Smooth muscle cell (in vitro differentiated cells): ENCODE results near the gene SLC17A9. TPM values are rescaled to one million over a fixed set of nuclear protein-coding genes. Genes with fewer than 3 reads are reported as not detected.

ENCODE experiments used
- DNase-seq: peaks from one replicate; lab custom pipeline; 2025; ENCODE audit not compliant: unreplicated experiment; lab: John Stamatoyannopoulos, UW
- H2AFZ ChIP-seq: fragments of 200-600 bp; sonication (generic); 2 replicates; pipeline ENCODE4 v1.6.0; 2016; ENCODE audit warnings: antibody characterized with exemption, low read depth, mild to moderate bottlenecking
- H3F3A ChIP-seq: fragments of 200-600 bp; sonication (generic); 2 replicates; pipeline ENCODE4 v1.6.0; 2017; ENCODE audit warnings: antibody characterized with exemption, low read depth
- H3K27ac ChIP-seq: fragments of 200-600 bp; sonication (generic); 2 replicates; pipeline ENCODE4 v1.5.1; 2016; ENCODE audit warnings: low read depth, mild to moderate bottlenecking
- H3K27me3 ChIP-seq: fragments of 200-600 bp; sonication (generic); 2 replicates; pipeline ENCODE4 v1.6.1; 2016; ENCODE audit warnings: low read depth, mild to moderate bottlenecking
- H3K36me3 ChIP-seq: fragments of 200-600 bp; sonication (generic); 2 replicates; pipeline ENCODE4 v1.5.1; 2016; ENCODE audit warnings: low read depth
- H3K4me1 ChIP-seq: fragments of 200-600 bp; sonication (generic); 2 replicates; pipeline ENCODE4 v1.5.1; 2016; ENCODE audit warnings: low read depth
- H3K4me2 ChIP-seq: fragments of 200-600 bp; sonication (generic); 2 replicates; pipeline ENCODE4 v1.6.0; 2016; ENCODE audit warnings: mild to moderate bottlenecking
- H3K4me3 ChIP-seq: fragments of 200-600 bp; sonication (generic); 2 replicates; pipeline ENCODE4 v1.5.1; 2016; ENCODE audit warnings: mild to moderate bottlenecking
- H3K79me2 ChIP-seq: fragments of 200-600 bp; sonication (generic); 2 replicates; pipeline ENCODE4 v1.6.0; 2016; ENCODE audit warnings: low read depth, mild to moderate bottlenecking
- H3K9ac ChIP-seq: fragments of 200-600 bp; sonication (generic); 2 replicates; pipeline ENCODE4 v1.6.0; 2016; ENCODE audit warnings: low read depth
- H3K9me3 ChIP-seq: fragments of 200-600 bp; sonication (generic); replicated peaks from 2 replicates; pipeline ENCODE4 v1.5.1; 2016; ENCODE audit warnings: low read depth
- H4K20me1 ChIP-seq: fragments of 200-600 bp; sonication (generic); 2 replicates; pipeline ENCODE4 v1.6.0; 2016; ENCODE audit warnings: low read depth
- CTCF ChIP-seq: fragments of 200-600 bp; sonication (generic); IDR thresholded peaks from 2 replicates; pipeline ENCODE4 v1.5.1; 2017; ENCODE audit warnings: borderline replicate concordance, mild to moderate bottlenecking, antibody characterized with exemption; ENCODE audit not compliant: insufficient read depth, poor library complexity, severe bottlenecking
- WGBS: methylation state at CpG from one replicate; pipeline ENCODE4 v1.1.7; 2016; ENCODE audit warnings: low lambda C conversion rate; 5-methylcytosine and 5-hydroxymethylcytosine counted together
- polyA plus RNA-seq: library from polyadenylated mRNA; unstranded; fragments of >200 nt; fragmentation: Nextera tagmentation; extraction: Ambion mirVana; gene quantifications from 2 replicates; pipeline ENCODE4 v1.2.1, GENCODE V29; 2016
- total RNA-seq: library from RNA; depleted of rRNA; stranded (reverse); fragments of >200 nt; gene quantifications from 2 replicates; pipeline ENCODE4 v1.2.3, GENCODE V29; 2014

Gene SLC17A9
- total and polyA plus RNA-seq, 2 experiments from 2014 or later, result 32.5 to 96.7 TPM

GRCh38 chr20:63014710-63015109 is 62.2 kb downstream of the SLC17A9 start:
- H3F3A ChIP-seq, result no peaks in the 10 kb centered on the region
- H3K36me3 ChIP-seq, result no peaks in the 10 kb centered on the region
- no peak overlapping the region for H3K9ac ChIP-seq
- 20% methylated on average over 8 of the region's 11 CpGs for WGBS
- peak overlapping the region; percentile 78 for H3K4me2 ChIP-seq
- H3K27ac ChIP-seq, result no peak overlapping the region
- H3K79me2 ChIP-seq, result no peaks in the 10 kb centered on the region
- no peak for DNase-seq
- H3K27me3 ChIP-seq, result peaks cover 9% of the 10 kb centered on the region
- H3K4me1 ChIP-seq, result peaks cover 6% of the 10 kb centered on the region
- H4K20me1 ChIP-seq, result no peaks in the 10 kb centered on the region
- H3K9me3 ChIP-seq, result no peaks in the 10 kb centered on the region
- TF ChIP-seq CTCF, result no peak
- peak overlapping the region; percentile 27 for H2AFZ ChIP-seq
- no peak overlapping the region for H3K4me3 ChIP-seq

- Histone ChIP-seq H3F3A (no peaks in the 10 kb centered on the region), H3K79me2 (no peaks in the 10 kb centered on the region), H3K9ac (no peak overlapping the region), H3K4me1 (peaks cover 6% of the 10 kb centered on the region), H2AFZ (peak overlapping the region; percentile 27), H4K20me1 (no peaks in the 10 kb centered on the region), H3K9me3 (no peaks in the 10 kb centered on the region), H3K27me3 (peaks cover 4% of the 10 kb centered on the region), H3K4me2 (peak overlapping the region; percentile 78), H3K4me3 (no peak overlapping the region), H3K27ac (no peak overlapping the region), H3K36me3 (no peaks in the 10 kb centered on the region)
- no peak for TF ChIP-seq CTCF
- 71% methylated on average over 15 of the region's 15 CpGs for WGBS
- no peak for DNase-seq
Measured at GRCh38 chr20:63015147-63015661, 62.7 kb downstream of the SLC17A9 start.

GRCh38 chr20:63015662-63016361 is 63.3 kb downstream of the SLC17A9 start:
- TF ChIP-seq CTCF, result no peak
- no peak for DNase-seq
- no peak overlapping the region for H3K9ac ChIP-seq
- no peak overlapping the region for H2AFZ ChIP-seq
- WGBS, result 92% methylated on average over 19 of the region's 22 CpGs
- no peaks in the 10 kb centered on the region for H3K36me3 ChIP-seq
- no peaks in the 10 kb centered on the region for H3K9me3 ChIP-seq
- no peaks in the 10 kb centered on the region for H4K20me1 ChIP-seq
- H3K4me2 ChIP-seq, result no peak overlapping the region
- H3K27me3 ChIP-seq, result no peaks in the 10 kb centered on the region
- H3F3A ChIP-seq, result no peaks in the 10 kb centered on the region
- H3K4me3 ChIP-seq, result no peak overlapping the region
- no peak overlapping the region for H3K27ac ChIP-seq
- H3K79me2 ChIP-seq, result no peaks in the 10 kb centered on the region
- peaks cover 6% of the 10 kb centered on the region for H3K4me1 ChIP-seq

- no peak for TF ChIP-seq CTCF
- Histone ChIP-seq H2AFZ (no peak overlapping the region), H3K9me3 (no peaks in the 10 kb centered on the region), H3K79me2 (no peaks in the 10 kb centered on the region), H3K36me3 (no peaks in the 10 kb centered on the region), H3K4me3 (no peak overlapping the region), H3F3A (no peaks in the 10 kb centered on the region), H3K9ac (no peak overlapping the region), H4K20me1 (no peaks in the 10 kb centered on the region), H3K27me3 (no peaks in the 10 kb centered on the region), H3K4me1 (peaks cover 6% of the 10 kb centered on the region), H3K4me2 (no peak overlapping the region), H3K27ac (no peak overlapping the region)
- DNase-seq, result no peak
- 93% methylated on average over 14 of the region's 14 CpGs for WGBS
Measured at GRCh38 chr20:63016514-63017075, 64.1 kb downstream of the SLC17A9 start.
